Stimulated activated CD8-positive, alpha-beta memory T cell treated with anti-CD3 and anti-CD28 coated beads, Interleukin-2, amount 100 ng/mL, for 48 hours (primary cell): ENCODE data around the gene PRKCA.

ENCODE experiments used
- DNase-seq, 2 donors: peaks; one replicate each; pipeline ENCODE4 v3.0.0-alpha.2; 2020; ENCODE audit warnings: low read depth in 2 of 2

Gene PRKCA

GRCh38 chr17:66414561-66415175, 112.3 kb downstream of the PRKCA start:
- DNase-seq, result no peak

GRCh38 chr17:66415366-66416206, 113.2 kb downstream of the PRKCA start:
- no peak for DNase-seq

GRCh38 chr17:66416207-66416940, 114.0 kb downstream of the PRKCA start:
- DNase-seq, result no peak

- no peak for DNase-seq
Observed at GRCh38 chr17:66417300-66417719, 114.9 kb downstream of the PRKCA start.

GRCh38 chr17:66420961-66421371, 118.6 kb downstream of the PRKCA start:
- no peak for DNase-seq

- no peak for DNase-seq
Observed at GRCh38 chr17:66422186-66422585, 119.8 kb downstream of the PRKCA start.

- no peak for DNase-seq
Observed at GRCh38 chr17:66423056-66423955, 120.9 kb downstream of the PRKCA start.

GRCh38 chr17:66425756-66426396, 123.5 kb downstream of the PRKCA start:
- DNase-seq, result no peak

- no peak for DNase-seq
Observed at GRCh38 chr17:66426397-66427033, 124.1 kb downstream of the PRKCA start.

- no peak for DNase-seq
Observed at GRCh38 chr17:66427134-66427533, 124.7 kb downstream of the PRKCA start.

- no peak for DNase-seq
Observed at GRCh38 chr17:66429680-66430079, 127.3 kb downstream of the PRKCA start.

- no peak for DNase-seq
Observed at GRCh38 chr17:66430846-66431795, 128.7 kb downstream of the PRKCA start.

- DNase-seq, result no peak
Observed at GRCh38 chr17:66431910-66432309, 129.5 kb downstream of the PRKCA start.

GRCh38 chr17:66432411-66432957, 130.1 kb downstream of the PRKCA start:
- DNase-seq, result no peak

GRCh38 chr17:66432996-66433551, 130.7 kb downstream of the PRKCA start:
- no peak for DNase-seq

GRCh38 chr17:66435182-66435581, 132.8 kb downstream of the PRKCA start:
- DNase-seq, result no peak

GRCh38 chr17:66436631-66437030, 134.2 kb downstream of the PRKCA start:
- DNase-seq, result no peak

- no peak for DNase-seq
Observed at GRCh38 chr17:66437476-66438026, 135.1 kb downstream of the PRKCA start.
